ENCODE results near the gene GATAD1.
A peak's percentile ranks its signal among the peaks of the same experiment; 100 is the strongest.

Gene GATAD1

DNA sequence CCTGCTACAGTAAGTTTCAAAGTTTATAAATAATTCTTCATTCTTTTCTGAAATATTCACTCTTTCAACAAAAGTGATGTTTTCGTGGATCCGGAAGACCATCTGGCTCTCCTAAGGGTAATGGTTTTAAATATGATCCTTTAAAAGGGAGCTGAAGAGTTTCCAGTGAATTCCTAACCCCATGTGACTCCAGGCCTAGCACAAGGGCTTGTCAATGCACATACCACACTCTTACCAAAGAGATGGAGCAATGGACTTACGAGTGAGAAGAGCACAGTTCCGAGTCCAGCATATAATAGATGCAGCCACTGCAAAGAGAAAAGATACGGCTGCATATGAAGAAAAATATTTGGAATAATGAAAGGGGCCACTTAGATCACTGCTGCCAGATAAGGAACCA is 32.1 kb upstream of the GATAD1 start:
- no peak overlapping the region for H3K4me3 ChIP-seq (ENCODE audit: low read depth, low read length)
- no peak overlapping the region for H3K9ac ChIP-seq (ENCODE audit: low read depth, low read length)
- H3K4me1 ChIP-seq (ENCODE audit: control insufficient read depth, insufficient read depth, low read length), result no peaks in the 10 kb centered on the region
- no peaks in the 10 kb centered on the region for H3K27me3 ChIP-seq (ENCODE audit: control insufficient read depth, insufficient read depth, low read length)
- H3K27ac ChIP-seq (ENCODE audit: low read depth, low read length), result no peak overlapping the region
- H3K36me3 ChIP-seq (ENCODE audit: control insufficient read depth, insufficient read depth, low read length), result no peaks in the 10 kb centered on the region
- no peaks in the 10 kb centered on the region for H3K9me3 ChIP-seq (ENCODE audit: control insufficient read depth, insufficient read depth, low read length)

- Histone ChIP-seq H3K27me3 (ENCODE audit: control insufficient read depth, insufficient read depth, low read length) (no peaks in the 10 kb centered on the region), H3K4me3 (ENCODE audit: low read depth, low read length) (no peak overlapping the region), H3K4me1 (ENCODE audit: control insufficient read depth, insufficient read depth, low read length) (no peaks in the 10 kb centered on the region), H3K9ac (ENCODE audit: low read depth, low read length) (no peak overlapping the region), H3K9me3 (ENCODE audit: control insufficient read depth, insufficient read depth, low read length) (no peaks in the 10 kb centered on the region), H3K27ac (ENCODE audit: low read depth, low read length) (no peak overlapping the region), H3K36me3 (ENCODE audit: control insufficient read depth, insufficient read depth, low read length) (no peaks in the 10 kb centered on the region)
These were observed 29.4 kb upstream of the GATAD1 start for GRCh38 chr7:92417913-92418312.

DNA sequence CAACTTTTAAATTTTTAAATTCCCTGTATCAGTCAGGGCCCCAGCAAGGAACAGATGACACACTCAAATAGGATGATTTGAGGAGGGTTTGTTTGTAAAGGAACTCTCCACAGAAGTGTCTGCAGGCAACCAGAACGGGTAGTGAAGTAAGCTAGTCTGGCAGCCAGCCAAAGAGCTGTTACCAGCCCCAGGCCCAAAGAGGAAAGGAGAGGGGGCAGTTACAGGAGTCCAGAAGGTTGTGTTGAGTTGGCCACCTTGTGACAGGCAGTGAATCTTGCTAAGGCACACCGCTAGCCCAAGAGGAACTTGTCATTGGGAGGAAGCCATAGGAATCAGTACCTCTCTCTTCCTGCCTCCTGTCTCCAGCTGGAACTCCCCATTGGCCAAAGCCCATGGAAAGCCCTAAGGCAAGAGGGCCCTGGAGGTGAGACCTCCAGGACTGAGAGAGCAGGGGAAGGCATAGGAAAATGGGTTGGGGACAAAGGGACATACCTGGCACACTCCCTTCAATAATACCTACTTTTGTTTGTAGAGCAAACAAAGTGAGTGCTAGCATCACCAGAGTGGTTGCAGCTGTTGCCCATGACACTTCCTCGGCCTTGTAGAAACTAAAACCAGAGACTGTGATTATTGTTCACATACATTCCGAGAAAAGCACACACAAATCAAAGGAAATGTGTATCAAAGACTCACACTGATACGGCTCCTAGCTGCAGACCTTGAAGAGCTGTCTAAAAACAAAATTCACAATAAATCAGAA is 25.4 kb upstream of the GATAD1 start:
- Histone ChIP-seq H3K4me3 (ENCODE audit: low read depth, low read length) (no peak overlapping the region), H3K4me1 (ENCODE audit: control insufficient read depth, insufficient read depth, low read length) (peaks cover 8% of the 10 kb centered on the region), H3K36me3 (ENCODE audit: control insufficient read depth, insufficient read depth, low read length) (no peaks in the 10 kb centered on the region), H3K27ac (ENCODE audit: low read depth, low read length) (no peak overlapping the region), H3K9me3 (ENCODE audit: control insufficient read depth, insufficient read depth, low read length) (no peaks in the 10 kb centered on the region), H3K9ac (ENCODE audit: low read depth, low read length) (no peak overlapping the region), H3K27me3 (ENCODE audit: control insufficient read depth, insufficient read depth, low read length) (no peaks in the 10 kb centered on the region)

GRCh38 chr7:92422926-92423325 is 24.4 kb upstream of the GATAD1 start:
- Histone ChIP-seq H3K4me3 (ENCODE audit: low read depth, low read length) (no peak overlapping the region), H3K9me3 (ENCODE audit: control insufficient read depth, insufficient read depth, low read length) (no peaks in the 10 kb centered on the region), H3K4me1 (ENCODE audit: control insufficient read depth, insufficient read depth, low read length) (peaks cover 8% of the 10 kb centered on the region), H3K9ac (ENCODE audit: low read depth, low read length) (no peak overlapping the region), H3K27ac (ENCODE audit: low read depth, low read length) (no peak overlapping the region), H3K27me3 (ENCODE audit: control insufficient read depth, insufficient read depth, low read length) (no peaks in the 10 kb centered on the region), H3K36me3 (ENCODE audit: control insufficient read depth, insufficient read depth, low read length) (no peaks in the 10 kb centered on the region)

- Histone ChIP-seq H3K9me3 (ENCODE audit: control insufficient read depth, insufficient read depth, low read length) (no peaks in the 10 kb centered on the region), H3K27me3 (ENCODE audit: control insufficient read depth, insufficient read depth, low read length) (no peaks in the 10 kb centered on the region), H3K27ac (ENCODE audit: low read depth, low read length) (no peak overlapping the region), H3K4me3 (ENCODE audit: low read depth, low read length) (0 out of 2 replicates have a peak overlapping the region, but pooled peaks have one; percentile 79), H3K9ac (ENCODE audit: low read depth, low read length) (no peak overlapping the region), H3K36me3 (ENCODE audit: control insufficient read depth, insufficient read depth, low read length) (no peaks in the 10 kb centered on the region), H3K4me1 (ENCODE audit: control insufficient read depth, insufficient read depth, low read length) (peaks cover 8% of the 10 kb centered on the region)
These were observed 23.6 kb upstream of the GATAD1 start for GRCh38 chr7:92423710-92424131.

- Histone ChIP-seq H3K27me3 (ENCODE audit: control insufficient read depth, insufficient read depth, low read length) (no peaks in the 10 kb centered on the region), H3K9ac (ENCODE audit: low read depth, low read length) (no peak overlapping the region), H3K4me1 (ENCODE audit: control insufficient read depth, insufficient read depth, low read length) (peaks cover 8% of the 10 kb centered on the region), H3K9me3 (ENCODE audit: control insufficient read depth, insufficient read depth, low read length) (no peaks in the 10 kb centered on the region), H3K27ac (ENCODE audit: low read depth, low read length) (no peak overlapping the region), H3K36me3 (ENCODE audit: control insufficient read depth, insufficient read depth, low read length) (no peaks in the 10 kb centered on the region), H3K4me3 (ENCODE audit: low read depth, low read length) (no peak overlapping the region)
These were observed 21.9 kb upstream of the GATAD1 start for GRCh38 chr7:92425311-92425947.

GRCh38 chr7:92427193-92427592 is 20.1 kb upstream of the GATAD1 start:
- H3K9me3 ChIP-seq (ENCODE audit: control insufficient read depth, insufficient read depth, low read length), result no peaks in the 10 kb centered on the region
- no peaks in the 10 kb centered on the region for H3K27me3 ChIP-seq (ENCODE audit: control insufficient read depth, insufficient read depth, low read length)
- no peak overlapping the region for H3K4me3 ChIP-seq (ENCODE audit: low read depth, low read length)
- peaks cover 8% of the 10 kb centered on the region for H3K4me1 ChIP-seq (ENCODE audit: control insufficient read depth, insufficient read depth, low read length)
- H3K9ac ChIP-seq (ENCODE audit: low read depth, low read length), result no peak overlapping the region
- no peaks in the 10 kb centered on the region for H3K36me3 ChIP-seq (ENCODE audit: control insufficient read depth, insufficient read depth, low read length)
- H3K27ac ChIP-seq (ENCODE audit: low read depth, low read length), result no peak overlapping the region

DNA sequence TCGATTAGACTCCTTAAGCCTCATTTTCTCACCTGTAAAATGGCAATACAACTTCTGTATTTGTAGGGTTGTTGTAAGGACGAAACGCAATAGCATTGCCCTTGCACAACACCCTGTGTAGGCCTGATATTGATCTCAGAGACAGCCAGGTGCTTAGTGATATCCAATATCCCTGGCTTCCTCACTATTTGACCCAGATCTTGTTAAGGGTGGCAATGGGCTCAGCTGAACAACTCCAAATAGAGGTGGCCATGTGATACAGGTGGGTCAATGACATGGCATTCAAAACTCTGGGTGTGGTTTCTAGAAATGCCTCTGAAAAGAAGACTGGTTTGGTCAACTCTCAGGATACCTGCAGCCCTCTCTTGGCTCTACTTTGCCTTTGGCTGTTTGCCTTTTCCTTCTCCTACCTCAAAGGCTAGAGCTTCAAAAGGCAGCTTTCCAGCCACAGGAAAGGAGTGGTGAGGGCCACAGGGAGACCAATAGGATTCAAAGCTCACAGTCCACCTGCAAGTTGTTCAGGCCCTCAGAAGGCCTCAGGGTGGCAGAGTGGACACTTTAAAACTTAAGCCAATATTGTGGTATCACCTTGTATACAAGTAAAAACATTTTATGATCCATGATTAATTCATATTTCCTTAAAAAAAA is 14.9 kb upstream of the GATAD1 start:
- no peaks in the 10 kb centered on the region for H3K9me3 ChIP-seq (ENCODE audit: control insufficient read depth, insufficient read depth, low read length)
- no peak overlapping the region for H3K9ac ChIP-seq (ENCODE audit: low read depth, low read length)
- no peaks in the 10 kb centered on the region for H3K27me3 ChIP-seq (ENCODE audit: control insufficient read depth, insufficient read depth, low read length)
- H3K4me3 ChIP-seq (ENCODE audit: low read depth, low read length), result no peak overlapping the region
- H3K36me3 ChIP-seq (ENCODE audit: control insufficient read depth, insufficient read depth, low read length), result no peaks in the 10 kb centered on the region
- H3K4me1 ChIP-seq (ENCODE audit: control insufficient read depth, insufficient read depth, low read length), result peaks cover 14% of the 10 kb centered on the region
- no peak overlapping the region for H3K27ac ChIP-seq (ENCODE audit: low read depth, low read length)

GRCh38 chr7:92433019-92433418 is 14.3 kb upstream of the GATAD1 start:
- Histone ChIP-seq H3K36me3 (ENCODE audit: control insufficient read depth, insufficient read depth, low read length) (no peaks in the 10 kb centered on the region), H3K9ac (ENCODE audit: low read depth, low read length) (no peak overlapping the region), H3K27me3 (ENCODE audit: control insufficient read depth, insufficient read depth, low read length) (no peaks in the 10 kb centered on the region), H3K4me1 (ENCODE audit: control insufficient read depth, insufficient read depth, low read length) (peaks cover 18% of the 10 kb centered on the region), H3K27ac (ENCODE audit: low read depth, low read length) (no peak overlapping the region), H3K4me3 (ENCODE audit: low read depth, low read length) (no peak overlapping the region), H3K9me3 (ENCODE audit: control insufficient read depth, insufficient read depth, low read length) (no peaks in the 10 kb centered on the region)

DNA sequence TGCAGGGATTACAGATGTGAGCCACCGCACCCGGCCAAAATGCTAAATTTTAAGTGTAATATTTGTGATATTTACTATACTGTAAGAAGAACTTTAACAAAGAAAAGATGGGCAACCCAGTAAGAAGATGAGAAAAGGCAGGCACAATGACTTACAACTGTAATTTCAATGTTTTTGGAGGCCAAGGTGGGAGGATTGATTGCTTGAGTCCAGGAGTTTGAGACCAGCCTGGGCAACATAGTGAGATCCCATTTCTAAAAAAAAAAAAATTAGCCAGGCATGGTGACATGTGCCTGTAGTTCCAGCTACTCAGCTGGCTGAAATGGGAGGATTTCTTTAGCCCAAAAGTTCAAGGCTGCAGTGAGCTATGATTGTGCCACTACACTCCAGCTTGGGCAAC is 11.7 kb upstream of the GATAD1 start:
- H3K9ac ChIP-seq (ENCODE audit: low read depth, low read length), result no peak overlapping the region
- H3K4me1 ChIP-seq (ENCODE audit: control insufficient read depth, insufficient read depth, low read length), result peaks cover 26% of the 10 kb centered on the region
- no peak overlapping the region for H3K4me3 ChIP-seq (ENCODE audit: low read depth, low read length)
- no peaks in the 10 kb centered on the region for H3K27me3 ChIP-seq (ENCODE audit: control insufficient read depth, insufficient read depth, low read length)
- no peaks in the 10 kb centered on the region for H3K36me3 ChIP-seq (ENCODE audit: control insufficient read depth, insufficient read depth, low read length)
- H3K9me3 ChIP-seq (ENCODE audit: control insufficient read depth, insufficient read depth, low read length), result no peaks in the 10 kb centered on the region
- no peak overlapping the region for H3K27ac ChIP-seq (ENCODE audit: low read depth, low read length)
